GM21737 (cell line): ENCODE data around the gene THBS3.
A peak's percentile ranks its signal among the peaks of the same experiment; 100 is the strongest.
"Not testable (repeated sequence)": the region's sequence is repeated elsewhere in the genome, so short reads cannot be mapped to it uniquely, and the experiment has no call there.

Experiments
- ATAC-seq: cut with Tn5 transposase; IDR thresholded peaks from one replicate; pipeline ENCODE4 v1.9.1; 2021; ENCODE audit warnings: mild to moderate bottlenecking, moderate library complexity; ENCODE audit not compliant: unreplicated experiment

THBS3 gene

DNA sequence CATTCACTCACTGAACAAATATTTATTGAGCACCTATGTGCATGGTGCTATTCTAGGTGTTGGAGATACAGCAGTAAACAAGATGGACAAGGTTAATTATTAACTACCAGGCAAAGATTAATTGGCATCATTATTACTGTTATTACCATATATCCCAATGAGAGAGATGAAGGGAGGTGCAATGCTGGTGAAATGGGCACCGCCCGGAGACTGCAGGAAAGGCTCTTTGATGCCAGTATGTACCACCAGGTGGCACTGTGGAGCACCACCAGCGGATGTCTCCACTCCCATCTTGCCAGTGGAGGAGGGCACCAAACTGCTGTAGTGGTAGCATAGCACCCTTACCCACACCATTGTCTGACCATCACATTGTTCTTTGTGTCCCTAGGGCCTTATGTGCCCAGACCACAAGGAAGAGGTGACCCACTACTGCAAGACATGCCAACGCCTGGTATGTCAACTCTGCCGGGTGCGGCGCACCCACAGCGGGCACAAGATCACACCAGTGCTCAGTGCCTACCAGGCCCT lies 31.1 kb downstream of the THBS3 start:
- no peak for ATAC-seq

DNA sequence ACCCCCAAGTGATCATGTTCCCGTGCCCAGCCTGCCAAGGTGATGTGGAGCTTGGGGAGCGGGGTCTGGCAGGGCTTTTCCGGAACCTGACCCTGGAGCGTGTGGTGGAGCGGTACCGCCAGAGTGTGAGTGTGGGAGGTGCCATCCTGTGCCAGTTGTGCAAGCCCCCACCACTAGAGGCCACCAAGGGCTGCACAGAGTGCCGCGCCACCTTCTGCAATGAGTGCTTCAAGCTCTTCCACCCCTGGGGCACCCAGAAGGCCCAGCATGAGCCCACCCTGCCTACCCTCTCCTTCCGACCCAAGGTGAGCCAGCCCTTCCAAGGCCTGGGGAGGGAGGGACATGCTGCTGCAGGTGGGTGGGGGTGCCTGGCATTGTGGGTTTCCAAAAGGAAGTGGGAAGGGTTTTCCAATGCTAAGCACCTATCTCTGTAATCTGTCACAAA lies 31.7 kb downstream of the THBS3 start:
- no peak for ATAC-seq

DNA sequence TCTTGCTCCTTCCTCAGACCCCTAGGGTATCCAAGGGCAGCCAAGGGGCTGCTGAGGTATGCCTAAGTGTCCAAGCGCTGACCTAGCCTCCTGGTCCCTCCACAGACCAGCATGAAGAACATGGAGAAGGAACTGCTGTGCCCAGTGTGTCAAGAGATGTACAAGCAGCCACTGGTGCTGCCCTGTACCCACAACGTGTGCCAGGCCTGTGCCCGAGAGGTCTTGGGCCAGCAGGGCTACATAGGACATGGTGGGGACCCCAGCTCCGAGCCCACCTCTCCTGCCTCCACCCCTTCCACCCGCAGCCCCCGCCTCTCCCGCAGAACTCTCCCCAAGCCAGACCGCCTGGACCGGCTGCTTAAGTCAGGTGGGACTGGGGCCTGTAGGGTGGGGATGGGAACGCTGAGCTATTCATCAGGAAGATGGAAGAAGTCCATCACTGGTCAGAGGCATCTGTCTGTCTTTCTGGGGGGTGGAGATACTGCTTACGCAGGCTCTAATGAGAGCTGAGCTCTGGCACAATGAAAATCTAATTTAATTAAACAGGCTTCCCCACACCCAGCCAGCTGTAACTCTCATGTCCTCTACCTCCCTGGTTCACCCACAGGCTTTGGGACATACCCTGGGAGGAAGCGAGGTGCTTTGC lies 32.3 kb downstream of the THBS3 start:
- ATAC-seq = no peak

GRCh38 chr1:155174324-155175280 lies 33.1 kb downstream of the THBS3 start:
- no peak for ATAC-seq

DNA sequence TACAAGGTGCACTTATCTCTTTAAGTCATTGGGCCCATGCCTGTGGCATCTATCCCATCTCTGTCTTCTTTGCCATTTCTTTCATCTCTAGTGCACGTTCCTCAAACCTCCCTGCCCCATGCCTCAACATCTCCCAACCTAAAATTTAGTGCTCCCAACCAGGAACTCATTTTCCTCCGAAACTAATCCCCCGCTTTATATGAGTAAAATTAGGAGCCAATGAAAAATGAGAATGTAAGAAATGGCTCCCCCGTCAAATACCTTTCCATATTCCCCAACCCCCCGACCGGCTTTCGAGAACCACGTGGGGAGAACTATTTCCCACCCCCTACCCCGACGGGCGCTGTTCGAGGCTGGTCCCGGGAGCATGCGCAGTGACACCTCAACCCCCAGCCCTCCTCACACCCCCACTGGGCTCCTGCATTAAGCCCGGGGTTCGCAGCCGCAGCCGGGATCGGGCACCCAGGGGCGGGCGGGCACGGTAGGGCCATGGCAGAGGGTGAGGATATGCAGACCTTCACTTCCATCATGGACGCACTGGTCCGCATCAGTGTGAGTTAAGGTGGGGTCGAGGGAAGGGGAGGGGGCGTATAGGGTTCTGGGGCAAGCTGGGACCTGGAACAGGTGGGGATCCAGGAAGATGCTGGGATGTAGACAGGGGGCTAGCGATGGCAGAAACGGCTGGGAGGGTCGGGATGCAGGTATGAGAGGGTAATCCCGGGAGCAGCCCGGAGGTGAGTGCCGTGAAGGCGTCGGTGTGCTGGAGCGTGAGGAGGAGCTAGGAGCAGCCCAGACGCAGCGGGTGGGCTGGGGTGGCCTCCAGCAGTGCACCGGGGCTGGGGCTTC lies 34.0 kb downstream of the THBS3 start, which contains the start of gene TRIM46:
Gene TRIM46 (plus strand): TSS at position 372 of the 846 bp plus-strand sequence. CDS start 118 bp downstream, at position 490.
- no peak for ATAC-seq

GRCh38 chr1:155172732-155173477 lies 34.8 kb downstream of the THBS3 start, which contains the start of gene KRTCAP2:
KRTCAP2 (minus strand) TSS chr1:155173304; CDS start chr1:155173224, 80 bp downstream.
- ATAC-seq = peak; percentile 52

GRCh38 chr1:155171836-155172731 lies 35.6 kb downstream of the THBS3 start:
- ATAC-seq = no peak

DNA sequence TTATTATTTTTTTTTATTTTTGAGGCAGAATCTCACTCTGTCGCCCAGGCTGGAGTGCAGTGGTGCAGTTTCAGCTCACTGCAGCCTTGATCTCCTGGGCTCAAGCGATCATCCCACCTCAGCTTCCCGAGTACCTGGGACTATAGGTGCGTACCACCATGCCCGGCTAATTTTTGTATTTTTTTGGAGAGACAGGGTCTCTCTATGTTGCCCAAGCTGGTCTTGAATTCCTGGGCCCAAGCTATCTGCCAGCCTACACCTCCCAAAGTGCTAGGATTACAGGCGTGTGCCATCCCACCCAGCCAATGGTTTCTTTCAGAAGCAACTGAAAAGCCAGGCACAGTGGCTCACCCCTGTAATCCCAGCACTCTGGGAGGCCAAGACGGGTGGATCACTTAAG lies 36.9 kb downstream of the THBS3 start:
- no peak for ATAC-seq

DNA sequence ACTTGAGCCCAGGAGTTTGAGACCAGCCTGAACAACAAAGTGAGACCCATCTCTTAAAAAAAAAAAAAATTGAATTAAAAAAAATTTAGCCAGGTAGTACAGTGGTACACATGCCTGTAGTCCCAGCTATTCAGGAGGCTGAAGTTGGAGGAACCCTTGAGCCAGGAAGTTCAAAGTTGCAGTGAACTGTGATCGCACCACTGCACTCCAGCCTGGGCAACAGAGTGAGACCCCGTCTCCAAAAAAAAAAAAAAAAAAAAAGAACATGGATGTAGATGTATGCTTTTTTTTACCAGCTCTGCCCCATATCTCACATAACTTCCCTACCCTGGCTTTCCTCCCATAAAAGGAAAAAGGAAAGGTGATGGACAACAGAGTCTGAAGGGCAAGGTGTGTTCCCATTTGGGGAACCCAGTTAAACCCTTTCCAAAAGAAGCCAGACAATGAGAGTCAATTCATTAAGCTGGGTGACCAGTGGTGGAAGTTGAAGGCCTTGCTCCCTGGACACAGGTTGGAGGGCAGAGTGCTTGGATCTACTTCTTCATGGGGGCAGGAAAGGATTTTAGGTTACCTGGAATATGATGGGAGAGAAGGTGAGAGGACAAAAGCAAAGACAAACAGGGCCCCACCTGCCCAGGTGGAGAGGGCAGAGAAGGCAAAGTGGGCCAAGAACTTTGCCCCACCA lies 37.5 kb downstream of the THBS3 start:
- no peak for ATAC-seq

DNA sequence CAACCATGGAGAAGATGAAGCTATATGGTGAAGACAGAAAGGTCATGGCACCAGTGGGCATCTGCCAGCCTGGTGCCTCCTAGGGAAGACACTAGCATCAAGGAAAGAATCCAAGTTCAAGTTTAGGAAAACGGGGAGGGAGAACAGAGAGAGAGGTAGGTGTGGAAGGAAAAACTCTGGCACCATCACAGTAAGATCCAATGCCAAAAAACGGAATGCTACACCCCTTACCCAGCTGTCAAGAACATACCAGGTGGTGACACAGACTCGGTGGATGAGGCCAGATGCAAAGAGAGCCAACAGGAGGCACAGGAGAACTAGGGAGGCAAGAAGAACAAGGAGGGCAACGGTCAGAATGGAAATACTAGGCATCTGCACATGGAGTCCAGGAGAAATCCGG lies 38.2 kb downstream of the THBS3 start:
- ATAC-seq = no peak

GRCh38 chr1:155168456-155169210 lies 39.1 kb downstream of the THBS3 start:
- ATAC-seq = no peak

- ATAC-seq = not testable (repeated sequence)
These were observed 39.6 kb downstream of the THBS3 start for GRCh38 chr1:155168105-155168445.

- ATAC-seq = peak; percentile 42
These were observed 40.3 kb downstream of the THBS3 start for GRCh38 chr1:155167166-155168104.

DNA sequence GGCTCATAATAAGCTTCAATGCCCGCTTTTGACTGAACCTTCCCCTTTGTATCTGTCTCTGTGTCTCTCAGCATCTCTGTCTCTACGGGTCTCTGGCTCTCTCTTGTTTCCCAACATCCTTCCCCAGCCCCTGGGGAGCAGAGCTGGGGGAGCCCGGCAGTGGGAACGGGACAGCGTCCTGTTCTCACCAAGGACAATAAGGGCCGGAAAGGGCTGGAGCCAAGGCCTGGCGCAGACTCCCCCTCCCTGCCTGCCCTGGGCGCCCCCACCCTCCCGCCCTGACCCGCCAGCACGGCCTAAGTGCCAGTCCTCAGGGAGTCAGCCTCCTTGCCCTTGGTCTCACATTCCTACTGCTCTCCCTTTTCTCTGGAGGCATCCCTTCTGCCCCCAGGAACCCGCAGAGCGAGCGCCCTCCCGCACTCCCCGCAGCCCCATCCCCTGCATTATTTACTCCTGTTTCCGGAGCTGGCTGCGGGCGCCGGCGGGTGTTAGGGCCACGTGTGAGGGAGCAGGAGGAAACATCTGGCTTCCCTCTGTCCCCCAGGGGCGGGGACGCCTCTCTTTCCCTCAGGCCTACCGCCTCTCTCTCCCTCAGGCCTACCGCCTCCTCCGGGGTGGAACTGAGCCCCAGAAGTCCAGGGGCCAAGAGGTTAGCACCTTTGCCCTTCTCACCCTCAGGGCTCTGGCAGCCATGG lies 41.1 kb downstream of the THBS3 start:
- no peak for ATAC-seq

DNA sequence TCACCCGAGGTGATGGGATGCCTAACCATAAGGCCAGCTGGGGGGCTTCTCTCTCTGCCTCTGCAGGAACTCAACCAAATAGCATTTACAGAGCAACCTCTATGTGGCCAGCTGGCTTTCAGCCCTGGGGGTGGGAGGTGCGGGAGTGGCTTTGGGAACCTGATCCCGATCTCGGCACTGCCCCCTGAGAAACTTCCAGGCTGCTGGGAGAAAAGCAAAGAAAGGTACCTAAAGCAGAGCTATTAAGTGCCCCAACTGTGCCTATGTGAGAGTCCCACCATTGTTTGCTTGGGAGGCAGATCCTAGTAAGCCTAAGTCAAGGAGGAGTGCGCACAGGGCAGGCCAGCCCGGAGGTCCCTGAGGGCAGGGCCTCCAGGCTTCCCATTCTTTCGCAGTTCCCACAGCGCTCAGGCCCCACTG lies 41.6 kb downstream of the THBS3 start:
- ATAC-seq = no peak

- not testable (repeated sequence) for ATAC-seq
These were observed 43.1 kb downstream of the THBS3 start for GRCh38 chr1:155164625-155165024.
